ENCODE measurements around the gene ZNF175.

DNA sequence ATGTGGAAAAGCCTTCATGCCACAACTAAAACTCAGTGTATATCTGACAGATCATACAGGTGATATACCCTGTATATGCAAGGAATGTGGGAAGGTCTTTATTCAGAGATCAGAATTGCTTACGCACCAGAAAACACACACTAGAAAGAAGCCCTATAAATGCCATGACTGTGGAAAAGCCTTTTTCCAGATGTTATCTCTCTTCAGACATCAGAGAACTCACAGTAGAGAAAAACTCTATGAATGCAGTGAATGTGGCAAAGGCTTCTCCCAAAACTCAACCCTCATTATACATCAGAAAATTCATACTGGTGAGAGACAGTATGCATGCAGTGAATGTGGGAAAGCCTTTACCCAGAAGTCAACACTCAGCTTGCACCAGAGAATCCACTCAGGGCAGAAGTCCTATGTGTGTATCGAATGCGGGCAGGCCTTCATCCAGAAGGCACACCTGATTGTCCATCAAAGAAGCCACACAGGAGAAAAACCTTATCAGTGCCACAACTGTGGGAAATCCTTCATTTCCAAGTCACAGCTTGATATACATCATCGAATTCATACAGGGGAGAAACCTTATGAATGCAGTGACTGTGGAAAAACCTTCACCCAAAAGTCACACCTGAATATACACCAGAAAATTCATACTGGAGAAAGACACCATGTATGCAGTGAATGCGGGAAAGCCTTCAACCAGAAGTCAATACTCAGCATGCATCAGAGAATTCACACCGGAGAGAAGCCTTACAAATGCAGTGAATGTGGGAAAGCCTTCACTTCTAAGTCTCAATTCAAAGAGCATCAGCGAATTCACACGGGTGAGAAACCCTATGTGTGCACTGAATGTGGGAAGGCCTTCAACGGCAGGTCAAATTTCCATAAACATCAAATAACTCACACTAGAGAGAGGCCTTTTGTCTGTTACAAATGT is 16.4 kb downstream of the ZNF175 start:
- TF ChIP-seq, protein P1, sequence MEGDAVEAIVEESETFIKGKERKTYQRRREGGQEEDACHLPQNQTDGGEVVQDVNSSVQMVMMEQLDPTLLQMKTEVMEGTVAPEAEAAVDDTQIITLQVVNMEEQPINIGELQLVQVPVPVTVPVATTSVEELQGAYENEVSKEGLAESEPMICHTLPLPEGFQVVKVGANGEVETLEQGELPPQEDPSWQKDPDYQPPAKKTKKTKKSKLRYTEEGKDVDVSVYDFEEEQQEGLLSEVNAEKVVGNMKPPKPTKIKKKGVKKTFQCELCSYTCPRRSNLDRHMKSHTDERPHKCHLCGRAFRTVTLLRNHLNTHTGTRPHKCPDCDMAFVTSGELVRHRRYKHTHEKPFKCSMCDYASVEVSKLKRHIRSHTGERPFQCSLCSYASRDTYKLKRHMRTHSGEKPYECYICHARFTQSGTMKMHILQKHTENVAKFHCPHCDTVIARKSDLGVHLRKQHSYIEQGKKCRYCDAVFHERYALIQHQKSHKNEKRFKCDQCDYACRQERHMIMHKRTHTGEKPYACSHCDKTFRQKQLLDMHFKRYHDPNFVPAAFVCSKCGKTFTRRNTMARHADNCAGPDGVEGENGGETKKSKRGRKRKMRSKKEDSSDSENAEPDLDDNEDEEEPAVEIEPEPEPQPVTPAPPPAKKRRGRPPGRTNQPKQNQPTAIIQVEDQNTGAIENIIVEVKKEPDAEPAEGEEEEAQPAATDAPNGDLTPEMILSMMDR (IDR thresholded peaks at IDR 0.05), result no peak
- TF ChIP-seq EZH2 (IDR thresholded peaks at IDR 0.05), result no peak
- no peak for TF ChIP-seq EZH2phosphoT487 (IDR thresholded peaks at IDR 0.05)
